Activated CD8-positive, alpha-beta T cell treated with anti-CD3 and anti-CD28 coated beads for 36 hours (primary cell): ENCODE measurements around the gene CHRM1. TPM values are rescaled to one million over a fixed set of nuclear protein-coding genes. Genes with fewer than 3 reads are reported as not detected.

Source experiments
- ATAC-seq: fragments of 200-7000 bp; cut with Tn5 transposase; one replicate; pipeline ENCODE4 v1.10.0; 2021; ENCODE audit warnings: mild to moderate bottlenecking, moderate library complexity
- CTCF ChIA-PET: fragments of 350-600 bp; sonication (Branson Sonifier 250); formaldehyde crosslinking; loops from one replicate; lab custom pipeline; 2021; ENCODE audit warnings: antibody characterized with exemption; lab: Charles Lee
- POLR2A ChIA-PET: fragments of 350-600 bp; sonication (Branson Sonifier 250); formaldehyde crosslinking; loops from one replicate; lab custom pipeline; 2021; ENCODE audit warnings: antibody characterized with exemption; lab: Charles Lee
- DNase-seq: peaks from one replicate; pipeline ENCODE4 v3.0.0-alpha.2; 2020
- H3K27ac Mint-ChIP-seq: one replicate; pipeline ENCODE4 v1.8.0; 2021; ENCODE audit warnings: mild to moderate bottlenecking, mixed read lengths
- H3K27me3 Mint-ChIP-seq: one replicate; pipeline ENCODE4 v1.8.0; 2021; ENCODE audit warnings: mixed read lengths
- H3K36me3 Mint-ChIP-seq: one replicate; pipeline ENCODE4 v1.8.0; 2021; ENCODE audit warnings: low read depth, mixed read lengths
- H3K4me1 Mint-ChIP-seq: one replicate; pipeline ENCODE4 v1.8.0; 2021; ENCODE audit warnings: low read depth, mixed read lengths
- H3K4me3 Mint-ChIP-seq: one replicate; pipeline ENCODE4 v1.8.0; 2021; ENCODE audit warnings: mild to moderate bottlenecking, moderate library complexity, mixed read lengths
- H3K9me3 Mint-ChIP-seq: one replicate; pipeline ENCODE4 v1.8.0; 2021; ENCODE audit warnings: mixed read lengths
- intact Hi-C: fragments of 100-400 bp; cut with micrococcal nuclease; formaldehyde crosslinking; loops from one replicate; pipeline ENCODE4 v1.10.0; 2022
- total RNA-seq, 2 experiments: library from RNA; stranded (reverse); gene quantifications; one replicate each; pipeline ENCODE4 v1.2.3, GENCODE V29; 2021
- TF ChIP-seq, protein P1 (sequence below): fragments of 200-600 bp; IDR thresholded peaks from one replicate; pipeline ENCODE4 v1.8.0; 2022; ENCODE audit warnings: antibody characterized with exemption, mild to moderate bottlenecking

The CHRM1 gene, protein sequence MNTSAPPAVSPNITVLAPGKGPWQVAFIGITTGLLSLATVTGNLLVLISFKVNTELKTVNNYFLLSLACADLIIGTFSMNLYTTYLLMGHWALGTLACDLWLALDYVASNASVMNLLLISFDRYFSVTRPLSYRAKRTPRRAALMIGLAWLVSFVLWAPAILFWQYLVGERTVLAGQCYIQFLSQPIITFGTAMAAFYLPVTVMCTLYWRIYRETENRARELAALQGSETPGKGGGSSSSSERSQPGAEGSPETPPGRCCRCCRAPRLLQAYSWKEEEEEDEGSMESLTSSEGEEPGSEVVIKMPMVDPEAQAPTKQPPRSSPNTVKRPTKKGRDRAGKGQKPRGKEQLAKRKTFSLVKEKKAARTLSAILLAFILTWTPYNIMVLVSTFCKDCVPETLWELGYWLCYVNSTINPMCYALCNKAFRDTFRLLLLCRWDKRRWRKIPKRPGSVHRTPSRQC
- total RNA-seq = not detected

DNA sequence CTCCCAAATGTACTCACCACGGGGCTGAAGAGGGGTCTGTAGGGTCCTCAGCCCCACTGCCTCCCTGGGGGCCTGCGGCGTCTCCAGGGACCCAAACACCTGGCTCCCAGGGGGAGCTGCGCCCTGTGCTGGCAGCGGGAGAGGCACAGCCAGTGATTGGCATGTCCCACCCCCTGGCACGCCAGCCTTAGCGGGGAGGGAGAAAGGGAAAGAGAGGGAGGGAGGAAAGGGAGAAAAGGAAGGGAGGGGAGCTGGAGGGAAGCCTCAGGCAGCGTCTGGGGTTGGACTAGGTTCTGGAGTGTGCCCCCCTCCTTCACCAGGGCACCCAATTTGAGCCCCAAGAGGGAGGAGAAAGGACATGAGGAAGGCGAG is at the start of gene CHRM1:
CHRM1 (minus strand) TSS at position 163 of the 372 bp plus-strand sequence. CDS start 10,263 bp downstream, outside the sequence.
- Mint-ChIP-seq H3K36me3 (no peaks in the 10 kb centered on the region), H3K27ac (no peak within 1 kb of the TSS), H3K4me1 (peaks cover 30% of the 10 kb centered on the region), H3K4me3 (no peak within 1 kb of the TSS), H3K9me3 (no peaks in the 10 kb centered on the region), H3K27me3 (peaks cover 41% of the 10 kb centered on the region)
- TF ChIP-seq, protein P1, sequence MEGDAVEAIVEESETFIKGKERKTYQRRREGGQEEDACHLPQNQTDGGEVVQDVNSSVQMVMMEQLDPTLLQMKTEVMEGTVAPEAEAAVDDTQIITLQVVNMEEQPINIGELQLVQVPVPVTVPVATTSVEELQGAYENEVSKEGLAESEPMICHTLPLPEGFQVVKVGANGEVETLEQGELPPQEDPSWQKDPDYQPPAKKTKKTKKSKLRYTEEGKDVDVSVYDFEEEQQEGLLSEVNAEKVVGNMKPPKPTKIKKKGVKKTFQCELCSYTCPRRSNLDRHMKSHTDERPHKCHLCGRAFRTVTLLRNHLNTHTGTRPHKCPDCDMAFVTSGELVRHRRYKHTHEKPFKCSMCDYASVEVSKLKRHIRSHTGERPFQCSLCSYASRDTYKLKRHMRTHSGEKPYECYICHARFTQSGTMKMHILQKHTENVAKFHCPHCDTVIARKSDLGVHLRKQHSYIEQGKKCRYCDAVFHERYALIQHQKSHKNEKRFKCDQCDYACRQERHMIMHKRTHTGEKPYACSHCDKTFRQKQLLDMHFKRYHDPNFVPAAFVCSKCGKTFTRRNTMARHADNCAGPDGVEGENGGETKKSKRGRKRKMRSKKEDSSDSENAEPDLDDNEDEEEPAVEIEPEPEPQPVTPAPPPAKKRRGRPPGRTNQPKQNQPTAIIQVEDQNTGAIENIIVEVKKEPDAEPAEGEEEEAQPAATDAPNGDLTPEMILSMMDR = no peak
- intact Hi-C loops = no loop called here
- CTCF ChIA-PET = interaction anchor here (2.2 kb wide), 1 partner anchor 15 kb away, joined by 24 read pairs; no protein-coding TSS in a partner anchor
- POLR2A ChIA-PET = interaction anchor here (0.8 kb wide), 1 partner anchor 19 kb away, joined by 3 read pairs; no protein-coding TSS in a partner anchor
- ATAC-seq = no peak
- no peak for DNase-seq

DNA sequence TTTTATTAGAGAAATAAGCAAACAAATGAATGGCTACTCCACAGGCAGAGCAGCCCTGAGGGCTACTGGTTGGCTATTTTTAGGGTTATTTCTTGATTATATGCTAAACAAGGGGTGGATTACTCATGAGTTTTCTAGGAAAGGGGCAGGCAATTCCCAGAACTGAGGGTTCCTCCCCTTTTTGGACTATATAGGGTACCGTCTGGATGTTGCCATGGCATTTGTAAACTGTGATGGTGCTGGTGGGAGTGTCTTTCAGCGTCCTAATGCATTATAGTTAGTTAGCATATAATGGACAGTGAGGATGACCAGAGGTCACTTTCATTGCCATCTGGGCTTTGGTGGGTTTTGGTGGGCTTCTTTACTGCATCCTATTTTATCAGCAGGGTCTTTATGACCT is 44.4 kb upstream of the CHRM1 start:
- Mint-ChIP-seq H3K4me3 (no peak overlapping the region), H3K27me3 (peaks cover 20% of the 10 kb centered on the region), H3K27ac (no peak overlapping the region), H3K36me3 (no peaks in the 10 kb centered on the region), H3K9me3 (peaks cover 3% of the 10 kb centered on the region), H3K4me1 (no peaks in the 10 kb centered on the region)
- CTCF ChIA-PET = no interaction called here
- ATAC-seq = no peak
- DNase-seq = no peak
- POLR2A ChIA-PET = interaction anchor here (0.7 kb wide), 1 partner anchor 329 kb away, joined by 3 read pairs; no protein-coding TSS in a partner anchor
- TF ChIP-seq, protein P1 = no peak
- intact Hi-C loops = no loop called here

DNA sequence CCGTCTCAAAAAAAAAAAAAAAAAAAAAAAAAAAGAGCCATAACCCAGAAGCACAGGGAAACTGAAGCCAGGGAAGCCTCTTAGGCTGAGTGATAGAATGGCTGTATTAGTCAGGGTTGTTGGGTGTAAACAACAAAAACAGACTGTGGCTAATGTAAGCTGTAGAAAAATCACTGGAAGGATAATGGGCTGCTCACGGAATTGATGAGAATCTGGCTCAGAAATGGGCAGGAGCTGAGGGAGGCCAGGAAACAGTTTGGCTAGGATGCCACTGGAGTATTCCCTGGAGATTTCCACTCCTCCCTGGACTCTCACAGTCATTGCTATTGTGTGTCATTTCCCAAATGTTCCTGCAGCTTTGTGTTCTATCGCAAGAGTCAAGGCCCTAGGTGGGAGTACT is 41.2 kb upstream of the CHRM1 start:
- Mint-ChIP-seq H3K36me3 (no peaks in the 10 kb centered on the region), H3K27ac (no peak overlapping the region), H3K4me1 (no peaks in the 10 kb centered on the region), H3K9me3 (peaks cover 3% of the 10 kb centered on the region), H3K4me3 (no peak overlapping the region), H3K27me3 (peaks cover 9% of the 10 kb centered on the region)
- TF ChIP-seq, protein P1 = no peak
- intact Hi-C loops = no loop called here
- CTCF ChIA-PET = interaction anchor here (0.7 to 1.3 kb wide), 4 partner anchors 12 to 61 kb away, joined by 3 to 5 read pairs (median 4); no protein-coding TSS in a partner anchor
- DNase-seq (no peak), ATAC-seq (no peak)
- POLR2A ChIA-PET = no interaction called here

DNA sequence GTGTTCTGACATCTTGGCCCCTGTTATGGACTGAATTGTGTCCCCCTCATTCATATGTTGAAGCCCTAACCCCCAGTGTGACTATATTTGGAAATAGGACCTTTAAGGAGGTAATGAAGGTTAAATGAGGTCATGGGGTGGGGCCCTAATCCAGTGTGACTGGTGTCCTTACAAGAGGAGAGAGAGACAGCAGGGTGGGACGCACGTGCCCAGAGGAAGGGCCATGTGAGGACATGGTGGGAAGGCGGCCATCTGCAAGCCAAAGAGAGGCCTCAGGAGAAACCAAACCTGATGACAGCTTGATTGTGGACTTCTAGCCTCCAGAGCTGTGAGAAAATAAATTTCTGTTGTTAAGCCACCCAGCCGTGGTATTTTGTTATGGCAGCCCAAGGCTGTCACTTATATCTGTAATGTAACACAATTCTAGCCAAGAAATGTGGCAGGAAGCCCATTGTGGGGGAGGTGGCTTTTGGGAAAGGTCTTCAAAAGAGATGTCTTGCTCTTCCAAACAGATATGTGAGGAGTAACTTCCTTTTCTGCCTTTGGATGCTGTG is 39.9 kb upstream of the CHRM1 start:
- ChIA-PET POLR2A (no interaction called here), CTCF (interaction anchor here (1.3 to 1.4 kb wide), 2 partner anchors 14 to 55 kb away, joined by 4 read pairs; no protein-coding TSS in a partner anchor)
- ATAC-seq (no peak), DNase-seq (no peak)
- intact Hi-C loops = no loop called here
- H3K4me3 Mint-ChIP-seq = no peak overlapping the region
- TF ChIP-seq, protein P1 = no peak
- H3K4me1 Mint-ChIP-seq = no peaks in the 10 kb centered on the region
- no peaks in the 10 kb centered on the region for H3K36me3 Mint-ChIP-seq
- peaks cover 4% of the 10 kb centered on the region for H3K27me3 Mint-ChIP-seq
- no peaks in the 10 kb centered on the region for H3K9me3 Mint-ChIP-seq
- no peak overlapping the region for H3K27ac Mint-ChIP-seq
